ENCODE results near the gene HNRNPC. TPM values are rescaled to one million over a fixed set of nuclear protein-coding genes. Genes with fewer than 3 reads are reported as not detected.
"Not testable (repeated sequence)": the region's sequence is repeated elsewhere in the genome, so short reads cannot be mapped to it uniquely, and the experiment has no call there.

The HNRNPC gene
- total RNA-seq, 4 donors from 2014 or later, result 260 to 396 (median 292) TPM

DNA sequence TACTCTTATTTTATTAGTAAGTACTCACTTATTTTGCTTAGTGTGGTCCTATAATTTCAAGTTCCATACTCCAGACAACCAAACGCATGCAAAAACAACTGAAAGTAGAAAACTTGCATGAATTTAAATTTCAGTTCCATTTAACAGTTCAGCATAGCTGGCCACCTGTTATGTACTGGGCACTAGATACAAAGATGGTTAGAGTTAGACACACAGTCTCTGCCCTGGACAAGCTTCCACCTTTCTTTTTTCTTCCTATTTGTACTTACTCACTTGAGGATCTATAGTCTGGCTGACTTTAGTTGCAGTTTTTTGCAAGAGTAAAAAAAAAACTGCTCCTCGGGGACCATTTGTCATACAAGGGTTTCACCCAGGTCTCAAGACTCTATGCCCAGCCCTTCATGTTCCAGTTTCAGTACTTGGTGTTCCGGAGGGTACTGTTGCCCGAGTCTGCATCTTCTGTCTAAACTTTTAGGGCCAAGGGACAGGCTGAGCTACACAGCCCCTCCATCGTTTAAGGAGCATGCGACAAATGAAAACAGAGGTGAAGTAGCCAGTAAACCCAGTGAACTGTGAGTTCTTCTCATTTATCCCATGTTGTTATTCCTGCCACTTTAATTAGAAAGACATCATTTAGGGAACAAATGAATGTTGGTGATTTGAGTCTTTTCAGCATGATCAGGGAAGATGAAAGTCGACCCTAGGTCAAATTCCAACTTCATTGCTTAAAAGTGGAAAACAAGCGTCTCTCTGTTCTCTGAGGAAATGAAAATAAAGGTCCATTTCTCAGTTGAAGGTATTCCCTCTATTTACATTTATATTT, 33.0 kb upstream of the HNRNPC start:
- DNase-seq (ENCODE audit: extremely low spot score), result no peak
- H3K9me3 ChIP-seq, result no peaks in the 10 kb centered on the region
- H3K4me3 ChIP-seq, result no peak overlapping the region
- no peak overlapping the region for H3K27ac ChIP-seq (replicated peaks in 1 of 4)
- no peak for TF ChIP-seq POLR2A (IDR thresholded peaks at IDR 0.05; ENCODE audit: low read depth)
- TF ChIP-seq POLR2AphosphoS5 (IDR thresholded peaks at IDR 0.05), result no peak
- no peak for TF ChIP-seq CTCF (IDR thresholded peaks at IDR 0.05)
- TF ChIP-seq EP300 (IDR thresholded peaks at IDR 0.05), result no peak
- WGBS, result 86% methylated on average over 8 of the region's 8 CpGs
- peaks cover 0 to 27% (median 5%) of the 10 kb centered on the region in 4 donors for H3K27me3 ChIP-seq
- peaks cover 3 to 7% (median 6%) of the 10 kb centered on the region in 4 donors for H3K4me1 ChIP-seq
- no peaks in the 10 kb centered on the region for H3K36me3 ChIP-seq
- intact Hi-C loops (cut with DNase I), result no loop called here

GRCh38 chr14:21300892-21301291, 31.6 kb upstream of the HNRNPC start:
- Histone ChIP-seq H3K27ac (replicated peaks in 1 of 4) (no peak overlapping the region), H3K27me3 (peaks cover 0 to 27% (median 5%) of the 10 kb centered on the region in 4 donors), H3K4me1 (peaks cover 3 to 7% (median 6%) of the 10 kb centered on the region in 4 donors), H3K9me3 (no peaks in the 10 kb centered on the region), H3K4me3 (peak overlapping the region; percentile 24 to 47 (median 36)), H3K36me3 (no peaks in the 10 kb centered on the region)
- no peak for DNase-seq (ENCODE audit: extremely low spot score)
- intact Hi-C loops (cut with DNase I), result no loop called here
- 1% methylated on average over 27 of the region's 30 CpGs for WGBS
- TF ChIP-seq POLR2AphosphoS5 (IDR thresholded peaks at IDR 0.05) (no peak), CTCF (IDR thresholded peaks at IDR 0.05) (peak in 1 of 3 experiments; percentile 11)

DNA sequence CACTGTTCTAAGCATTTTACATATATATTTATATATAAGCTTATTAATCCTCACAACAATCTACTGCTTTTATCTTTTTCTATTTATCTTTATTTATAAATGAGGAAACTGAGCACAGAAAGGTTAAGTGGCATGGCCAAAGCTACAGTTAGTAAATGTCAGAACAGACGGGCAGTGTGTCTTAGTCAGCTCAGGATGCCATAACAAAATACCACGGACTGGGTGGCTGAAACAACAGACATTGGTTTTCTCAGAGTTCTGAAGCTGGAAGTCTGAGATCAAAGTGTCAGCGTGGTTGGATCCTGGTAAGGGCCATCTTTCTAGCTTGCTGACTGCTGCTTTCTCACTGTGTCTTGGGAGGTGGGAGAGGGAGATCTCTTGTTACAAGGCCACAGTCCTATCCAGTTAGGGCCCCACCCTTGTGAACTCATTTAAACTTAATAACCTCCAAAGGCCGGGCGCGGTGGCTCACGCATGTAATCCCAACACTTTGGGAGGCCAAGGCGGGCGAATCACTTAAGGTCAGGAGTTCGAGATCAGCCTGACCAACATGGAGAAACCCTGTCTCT, 30.4 kb upstream of the HNRNPC start:
- 87% methylated on average over 10 of the region's 10 CpGs for WGBS
- TF ChIP-seq EP300 (IDR thresholded peaks at IDR 0.05) (no peak), POLR2A (IDR thresholded peaks at IDR 0.05; ENCODE audit: low read depth) (no peak), POLR2AphosphoS5 (IDR thresholded peaks at IDR 0.05) (no peak), CTCF (IDR thresholded peaks at IDR 0.05) (no peak)
- DNase-seq (ENCODE audit: extremely low spot score), result no peak
- Histone ChIP-seq H3K27me3 (peaks cover 0 to 27% (median 5%) of the 10 kb centered on the region in 4 donors), H3K9me3 (no peaks in the 10 kb centered on the region), H3K27ac (replicated peaks in 1 of 4) (no peak overlapping the region), H3K4me3 (no peak overlapping the region), H3K36me3 (no peaks in the 10 kb centered on the region), H3K4me1 (peaks cover 3 to 7% (median 6%) of the 10 kb centered on the region in 4 donors)
- intact Hi-C loops (cut with DNase I), result no loop called here

- Histone ChIP-seq H3K4me3 (no peak overlapping the region), H3K27me3 (peaks cover 0 to 24% (median 5%) of the 10 kb centered on the region in 4 donors), H3K9me3 (no peaks in the 10 kb centered on the region), H3K27ac (replicated peaks in 1 of 4) (no peak overlapping the region), H3K36me3 (no peaks in the 10 kb centered on the region), H3K4me1 (peaks cover 3 to 7% (median 6%) of the 10 kb centered on the region in 4 donors)
- no peak for DNase-seq (ENCODE audit: extremely low spot score)
- no peak for TF ChIP-seq CTCF (IDR thresholded peaks at IDR 0.05)
- no peak for TF ChIP-seq POLR2AphosphoS5 (IDR thresholded peaks at IDR 0.05)
- TF ChIP-seq POLR2A (IDR thresholded peaks at IDR 0.05; ENCODE audit: low read depth), result no peak
- no peak for TF ChIP-seq EP300 (IDR thresholded peaks at IDR 0.05)
- intact Hi-C loops (cut with DNase I), result no loop called here
- WGBS, result 86% methylated on average over 12 of the region's 12 CpGs
Observed at GRCh38 chr14:21298358-21298757, 29.1 kb upstream of the HNRNPC start.

- H3K4me3 ChIP-seq; H3K36me3 ChIP-seq; intact Hi-C loops (cut with DNase I): not testable (repeated sequence)
Observed at GRCh38 chr14:21294026-21294425, 24.8 kb upstream of the HNRNPC start.

More at GRCh38 chr14:21294026-21294425, 24.8 kb upstream of the HNRNPC start:
- not testable (repeated sequence) for DNase-seq (ENCODE audit: extremely low spot score); H3K27ac ChIP-seq (replicated peaks in 1 of 4); H3K27me3 ChIP-seq; H3K4me1 ChIP-seq; H3K9me3 ChIP-seq
- WGBS, result 89% methylated on average over 8 of the region's 8 CpGs

Data from esophagus muscularis mucosa (tissue), 4 donors.